ENCODE measurements around the gene SLC35D3. TPM values are rescaled to one million over a fixed set of nuclear protein-coding genes. Genes with fewer than 3 reads are reported as not detected.

The SLC35D3 gene
- total and polyA plus RNA-seq, 2 donors (not counting 1 experiment from before 2014, with no cell fraction given) = not detected

DNA sequence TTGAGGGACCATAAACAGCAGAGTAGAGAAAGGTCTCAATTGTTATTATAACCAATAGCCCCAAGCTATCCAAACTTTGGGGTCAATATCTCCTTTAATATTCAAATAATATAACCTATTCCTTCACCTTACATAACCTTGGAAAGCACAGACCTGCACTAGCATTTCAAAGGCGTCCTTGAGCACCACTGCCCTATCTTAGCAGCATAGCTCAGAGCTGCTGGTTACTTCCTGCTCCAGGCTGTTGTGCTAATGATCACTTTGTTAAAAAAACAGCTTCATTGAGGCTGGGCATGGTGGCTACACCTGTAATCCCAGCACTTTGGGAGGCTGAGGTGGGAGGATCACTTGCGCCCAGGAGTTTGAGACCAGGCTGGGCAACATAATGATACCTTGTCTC is 10.5 kb downstream of the SLC35D3 start:
- 100% methylated on average over 1 of the region's 2 CpGs for WGBS (ENCODE audit: insufficient coverage)
- CTCF ChIA-PET = no interaction called here
- no peaks in the 10 kb centered on the region for H3K9me3 ChIP-seq (ENCODE audit: control extremely low read depth in 1 of 3, control insufficient read depth in 2 of 3, insufficient read depth in 1 of 3, low read length in 2 of 3)
- no peak overlapping the region for H3K4me3 Mint-ChIP-seq
- TF ChIP-seq CTCF (IDR thresholded peaks at IDR 0.05) (no peak), EZH2 (IDR thresholded peaks at IDR 0.05; ENCODE audit: borderline replicate concordance, insufficient read depth, low read depth, low read length, poor library complexity, severe bottlenecking) (no peak)
- H3K9ac ChIP-seq (ENCODE audit: low read length) = no peak overlapping the region
- H3K27ac Mint-ChIP-seq = no peak overlapping the region
- DNase-seq (no peak), ATAC-seq (ENCODE audit: low read depth) (no peak)
- H3K4me1 ChIP-seq (ENCODE audit: control insufficient read depth in 2 of 2, insufficient read depth in 2 of 2, low read length in 2 of 2) = no peaks in the 10 kb centered on the region
- peaks cover 54% of the 10 kb centered on the region for H3K27me3 Mint-ChIP-seq
- intact Hi-C loops (cut with micrococcal nuclease) = no loop called here
- no peak overlapping the region for H3K4me3 ChIP-seq (ENCODE audit: control extremely low read depth in 1 of 5, extremely low read depth in 1 of 5, insufficient read depth in 1 of 5, low read depth in 2 of 5, low read length in 4 of 5)
- POLR2A ChIA-PET = no interaction called here
- H3K79me2 ChIP-seq (ENCODE audit: control insufficient read depth, insufficient read depth, low read length) = no peaks in the 10 kb centered on the region
- no peaks in the 10 kb centered on the region for H3K9me3 Mint-ChIP-seq (ENCODE audit: insufficient read depth)
- H4K20me1 ChIP-seq (ENCODE audit: control insufficient read depth, insufficient read depth, low read length, poor library complexity, severe bottlenecking) = no peaks in the 10 kb centered on the region
- no peaks in the 10 kb centered on the region for H3K4me1 Mint-ChIP-seq
- no peak overlapping the region for H3K27ac ChIP-seq (ENCODE audit: low read length in 2 of 2)
- H3K4me2 ChIP-seq (replicated peaks; ENCODE audit: low read depth, low read length, poor library complexity, severe bottlenecking) = no peak overlapping the region
- no peaks in the 10 kb centered on the region for H3K36me3 ChIP-seq (replicated peaks in 1 of 2; ENCODE audit: control extremely low read depth in 1 of 2, control insufficient read depth in 1 of 2, extremely low read depth in 1 of 2, insufficient read depth in 2 of 2, low read length in 1 of 2)
- H2AFZ ChIP-seq (ENCODE audit: insufficient read depth, low read depth, low read length, poor library complexity, severe bottlenecking) = no peak overlapping the region
- peaks cover 0 to 26% (median 12%) of the 10 kb centered on the region in 4 experiments for H3K27me3 ChIP-seq (replicated peaks in 1 of 4; ENCODE audit: control extremely low read depth in 1 of 4, control insufficient read depth in 3 of 4, insufficient read depth in 4 of 4, low read length in 3 of 4)

DNA sequence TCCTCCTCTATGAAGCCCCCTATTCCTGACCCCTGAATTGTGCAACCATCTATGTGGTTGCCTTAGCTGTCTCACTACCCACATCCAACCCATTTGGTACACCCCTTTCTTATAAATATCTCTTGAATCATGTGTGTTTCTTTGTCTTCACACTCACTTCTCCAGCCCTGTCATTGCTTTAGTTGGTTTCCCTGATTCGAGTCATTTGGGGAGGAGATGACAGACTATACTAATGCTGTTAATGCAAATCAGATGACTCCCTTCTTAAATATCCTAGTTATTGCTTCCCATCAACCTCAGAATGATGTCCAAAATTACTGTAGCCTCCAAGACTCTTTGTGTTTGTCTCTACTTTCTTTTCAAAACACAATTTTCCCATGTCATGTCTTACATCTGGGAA is 23.0 kb downstream of the SLC35D3 start:
- no peak for TF ChIP-seq CTCF (IDR thresholded peaks at IDR 0.05)
- TF ChIP-seq EZH2 (IDR thresholded peaks at IDR 0.05; ENCODE audit: borderline replicate concordance, insufficient read depth, low read depth, low read length, poor library complexity, severe bottlenecking) = no peak
- Histone ChIP-seq H3K4me2 (replicated peaks; ENCODE audit: low read depth, low read length, poor library complexity, severe bottlenecking) (no peak overlapping the region), H3K4me1 (ENCODE audit: control insufficient read depth in 2 of 2, insufficient read depth in 2 of 2, low read length in 2 of 2) (no peaks in the 10 kb centered on the region), H3K9ac (ENCODE audit: low read length) (no peak overlapping the region), H3K4me3 (ENCODE audit: control extremely low read depth in 1 of 5, extremely low read depth in 1 of 5, insufficient read depth in 1 of 5, low read depth in 2 of 5, low read length in 4 of 5) (no peak overlapping the region), H3K27ac (ENCODE audit: low read length in 2 of 2) (no peak overlapping the region), H3K27me3 (replicated peaks in 1 of 4; ENCODE audit: control extremely low read depth in 1 of 4, control insufficient read depth in 3 of 4, insufficient read depth in 4 of 4, low read length in 3 of 4) (peaks cover 0 to 8% (median 4%) of the 10 kb centered on the region in 4 experiments), H3K9me3 (ENCODE audit: control extremely low read depth in 1 of 3, control insufficient read depth in 2 of 3, insufficient read depth in 1 of 3, low read length in 2 of 3) (peaks cover 4 to 9% (median 5%) of the 10 kb centered on the region in 3 donors), H3K36me3 (replicated peaks in 1 of 2; ENCODE audit: control extremely low read depth in 1 of 2, control insufficient read depth in 1 of 2, extremely low read depth in 1 of 2, insufficient read depth in 2 of 2, low read length in 1 of 2) (no peaks in the 10 kb centered on the region), H4K20me1 (ENCODE audit: control insufficient read depth, insufficient read depth, low read length, poor library complexity, severe bottlenecking) (no peaks in the 10 kb centered on the region), H2AFZ (ENCODE audit: insufficient read depth, low read depth, low read length, poor library complexity, severe bottlenecking) (no peak overlapping the region), H3K79me2 (ENCODE audit: control insufficient read depth, insufficient read depth, low read length) (no peaks in the 10 kb centered on the region)
- DNase-seq (no peak), ATAC-seq (ENCODE audit: low read depth) (no peak)
- no peak overlapping the region for H3K27ac Mint-ChIP-seq
- H3K4me3 Mint-ChIP-seq = no peak overlapping the region
- H3K27me3 Mint-ChIP-seq = peaks cover 21% of the 10 kb centered on the region
- POLR2A ChIA-PET = no interaction called here
- intact Hi-C loops (cut with micrococcal nuclease) = no loop called here
- no peaks in the 10 kb centered on the region for H3K4me1 Mint-ChIP-seq
- CTCF ChIA-PET = no interaction called here
- WGBS (ENCODE audit: insufficient coverage) = no CpG with 5 or more reads among the region's 1 CpG
- peaks cover 8% of the 10 kb centered on the region for H3K9me3 Mint-ChIP-seq (ENCODE audit: insufficient read depth)

All from B cell (primary cell).